GM12873 (cell line): ENCODE results near the gene SLC41A3.

ENCODE experiments used
- TF ChIP-seq, protein P1 (sequence below): IDR thresholded peaks from 2 replicates; pipeline ENCODE4 v1.5.1; 2012; ENCODE audit warnings: low read depth, mild to moderate bottlenecking, moderate library complexity, low read length, control low read depth; ENCODE audit not compliant: insufficient read depth; ENCODE audit errors: missing control alignments

Gene SLC41A3

DNA sequence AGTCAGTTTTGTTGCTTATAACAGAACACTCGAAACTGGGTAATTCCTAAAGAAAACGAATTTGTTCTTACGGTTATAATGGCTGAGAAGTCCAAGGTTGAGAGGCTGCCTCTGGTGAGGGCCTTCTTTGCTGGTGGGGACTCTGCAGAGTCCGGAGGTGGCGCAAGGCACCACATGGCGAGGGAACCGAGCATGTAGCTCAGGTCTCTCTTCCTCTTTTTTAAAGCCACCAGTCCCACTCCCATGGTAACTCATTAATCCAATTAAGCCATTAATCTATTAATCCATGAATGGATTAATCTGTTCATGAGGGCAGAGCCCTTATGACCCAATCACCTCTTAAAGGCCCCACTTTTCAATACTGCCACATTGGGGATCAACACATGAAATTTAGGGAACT, 64.9 kb downstream of the SLC41A3 start:
- TF ChIP-seq, protein P1, sequence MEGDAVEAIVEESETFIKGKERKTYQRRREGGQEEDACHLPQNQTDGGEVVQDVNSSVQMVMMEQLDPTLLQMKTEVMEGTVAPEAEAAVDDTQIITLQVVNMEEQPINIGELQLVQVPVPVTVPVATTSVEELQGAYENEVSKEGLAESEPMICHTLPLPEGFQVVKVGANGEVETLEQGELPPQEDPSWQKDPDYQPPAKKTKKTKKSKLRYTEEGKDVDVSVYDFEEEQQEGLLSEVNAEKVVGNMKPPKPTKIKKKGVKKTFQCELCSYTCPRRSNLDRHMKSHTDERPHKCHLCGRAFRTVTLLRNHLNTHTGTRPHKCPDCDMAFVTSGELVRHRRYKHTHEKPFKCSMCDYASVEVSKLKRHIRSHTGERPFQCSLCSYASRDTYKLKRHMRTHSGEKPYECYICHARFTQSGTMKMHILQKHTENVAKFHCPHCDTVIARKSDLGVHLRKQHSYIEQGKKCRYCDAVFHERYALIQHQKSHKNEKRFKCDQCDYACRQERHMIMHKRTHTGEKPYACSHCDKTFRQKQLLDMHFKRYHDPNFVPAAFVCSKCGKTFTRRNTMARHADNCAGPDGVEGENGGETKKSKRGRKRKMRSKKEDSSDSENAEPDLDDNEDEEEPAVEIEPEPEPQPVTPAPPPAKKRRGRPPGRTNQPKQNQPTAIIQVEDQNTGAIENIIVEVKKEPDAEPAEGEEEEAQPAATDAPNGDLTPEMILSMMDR, result no peak

DNA sequence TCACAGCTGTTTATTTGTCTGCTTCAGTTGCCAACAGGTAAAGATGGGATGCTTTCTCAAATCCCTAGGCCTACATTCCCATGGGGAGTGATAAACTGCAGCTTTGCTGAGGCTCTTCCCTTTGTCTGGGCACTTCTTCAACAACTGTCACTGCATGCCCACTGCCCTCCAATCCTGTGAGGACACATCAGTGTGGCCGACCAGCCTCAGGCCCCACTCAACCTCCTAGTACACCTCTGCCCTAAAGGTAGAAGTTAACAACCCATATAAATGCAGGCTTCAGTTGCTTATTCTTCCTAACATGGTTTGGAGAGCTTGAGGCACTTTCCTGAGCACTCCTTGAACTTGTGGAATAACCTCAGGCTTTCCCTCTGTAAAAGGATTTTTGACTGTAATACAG, 65.4 kb downstream of the SLC41A3 start:
- TF ChIP-seq, protein P1, result no peak

DNA sequence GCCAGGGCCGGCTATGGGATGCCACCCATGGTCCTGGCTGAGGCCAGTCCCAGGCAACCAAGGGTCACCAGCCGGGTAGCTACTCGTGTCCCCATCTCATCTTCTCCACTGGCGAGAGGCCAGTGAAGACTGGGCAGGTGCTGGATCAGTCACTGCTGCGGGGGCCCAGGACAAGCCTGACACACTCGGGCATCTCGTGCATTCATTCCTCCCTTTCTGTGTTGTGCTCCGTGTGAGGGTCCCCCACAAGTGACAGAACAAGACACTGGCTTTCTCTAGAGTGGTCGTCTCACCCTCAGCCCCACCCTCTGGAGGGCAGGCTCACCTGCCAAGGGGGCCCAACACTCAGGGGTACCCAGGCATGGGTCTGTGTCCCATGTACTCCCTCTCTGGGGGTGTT, 66.6 kb downstream of the SLC41A3 start:
- TF ChIP-seq, protein P1, result no peak

DNA sequence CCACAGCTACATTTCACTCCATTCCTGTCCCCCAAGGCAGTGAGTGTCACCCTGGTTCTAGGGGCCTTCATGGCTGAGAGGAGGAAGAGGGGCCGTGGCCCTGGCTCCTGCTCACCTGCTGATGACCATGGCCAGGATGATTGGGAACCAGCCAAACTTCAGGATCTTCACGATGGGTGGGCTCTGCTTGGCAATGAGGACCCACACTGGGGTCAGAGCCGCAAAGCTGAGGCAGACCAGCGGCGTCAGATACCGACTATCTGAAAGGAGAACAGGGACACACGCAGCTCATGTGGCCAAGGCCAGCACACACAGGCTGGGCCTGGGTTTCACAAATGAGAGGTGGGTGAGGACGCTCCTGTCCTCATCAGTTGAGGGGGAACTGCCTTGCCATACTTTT, 67.3 kb downstream of the SLC41A3 start:
- TF ChIP-seq, protein P1, result no peak

DNA sequence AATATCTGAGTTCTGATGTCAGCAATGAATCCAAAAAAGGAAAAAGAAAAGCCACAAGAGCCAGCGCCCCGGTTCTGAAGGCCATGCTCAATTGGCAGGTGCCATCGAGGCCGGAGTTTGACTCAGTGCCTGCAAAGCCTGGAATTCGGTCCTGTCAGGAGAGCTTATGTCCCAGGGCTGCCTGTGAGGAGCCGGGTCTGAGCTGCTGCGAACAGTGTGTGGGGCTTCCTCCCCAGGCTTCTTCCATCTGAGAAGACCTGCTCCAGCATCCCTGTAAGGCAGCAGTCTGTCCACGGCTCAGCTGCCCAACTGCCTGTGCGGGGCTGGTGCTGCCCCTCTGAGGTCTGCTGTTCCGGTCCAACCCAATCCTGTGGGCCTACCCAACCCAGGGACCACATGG, 68.8 kb downstream of the SLC41A3 start:
- TF ChIP-seq, protein P1, result no peak

DNA sequence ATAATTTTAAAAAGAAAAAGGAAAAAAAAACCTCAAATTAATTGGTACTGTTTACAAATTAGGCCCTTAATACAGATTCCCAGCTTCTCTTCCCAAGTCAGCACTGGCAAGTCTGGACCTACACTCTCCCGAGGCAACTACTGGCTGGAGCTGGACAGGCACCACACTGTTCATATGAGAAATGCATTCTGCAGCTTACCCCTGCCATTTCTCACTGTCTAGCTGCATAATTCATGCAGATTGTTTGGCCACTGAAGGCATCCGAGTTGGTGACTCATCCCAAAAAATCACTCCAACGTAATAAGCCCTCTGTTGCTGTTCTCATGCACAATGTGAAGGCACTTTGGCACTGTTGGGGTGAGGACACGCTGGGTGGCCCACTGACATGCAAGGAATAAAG, 69.7 kb downstream of the SLC41A3 start:
- TF ChIP-seq, protein P1, result no peak

DNA sequence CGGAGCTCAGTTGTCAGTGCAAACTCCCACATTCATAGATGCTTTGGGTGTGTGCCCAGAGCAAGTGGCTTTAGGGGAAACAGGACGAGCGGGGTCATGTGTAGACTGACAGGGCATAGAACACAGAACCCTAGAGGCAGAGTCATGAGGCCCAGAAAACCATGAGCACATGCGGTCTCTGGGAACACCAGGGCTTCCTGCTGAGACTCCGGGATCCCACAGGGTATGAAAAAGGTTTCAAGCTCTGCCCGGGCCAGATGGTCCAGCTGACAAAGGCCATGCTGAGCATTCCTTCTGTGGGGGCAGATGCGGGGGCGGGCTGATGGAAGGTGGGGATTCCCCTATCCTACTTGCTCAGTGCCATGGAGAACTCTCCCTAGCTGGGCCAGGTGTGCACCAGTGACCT, 70.2 kb downstream of the SLC41A3 start:
- TF ChIP-seq, protein P1, result no peak

DNA sequence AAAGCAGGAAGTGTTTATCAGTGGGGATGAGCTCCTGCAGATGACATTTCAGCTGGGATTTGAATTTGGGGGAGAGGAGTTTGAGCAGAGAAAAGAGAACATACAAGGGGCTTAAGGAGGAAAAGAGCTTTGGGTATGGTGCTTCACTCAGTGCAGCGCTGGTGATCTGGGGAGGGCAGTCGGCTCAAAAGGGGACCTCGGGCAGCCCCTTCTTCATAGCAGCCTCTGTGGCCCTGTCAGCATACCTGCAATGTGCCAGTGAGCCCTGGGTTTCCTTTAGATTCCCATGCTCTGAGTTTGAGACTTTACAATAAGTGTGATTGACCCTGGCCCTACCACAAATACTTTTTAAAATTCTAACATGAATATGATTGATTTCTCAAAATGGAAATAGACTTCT, 74.7 kb downstream of the SLC41A3 start:
- TF ChIP-seq, protein P1, result no peak
